NCI-H146 treated with DMSO at 0.1 percent for 48 hours (cell line): Measurements from ENCODE around the gene STK33.

Experiments
- DNase-seq: peaks from one replicate; lab custom pipeline; 2025; ENCODE audit not compliant: unreplicated experiment; lab: John Stamatoyannopoulos, UW

The STK33 gene

GRCh38 chr11:8442301-8442700, 151.7 kb downstream of the STK33 start:
- peak; percentile 36 for DNase-seq

- no peak for DNase-seq
Measured at GRCh38 chr11:8440649-8441048, 153.4 kb downstream of the STK33 start.

DNA sequence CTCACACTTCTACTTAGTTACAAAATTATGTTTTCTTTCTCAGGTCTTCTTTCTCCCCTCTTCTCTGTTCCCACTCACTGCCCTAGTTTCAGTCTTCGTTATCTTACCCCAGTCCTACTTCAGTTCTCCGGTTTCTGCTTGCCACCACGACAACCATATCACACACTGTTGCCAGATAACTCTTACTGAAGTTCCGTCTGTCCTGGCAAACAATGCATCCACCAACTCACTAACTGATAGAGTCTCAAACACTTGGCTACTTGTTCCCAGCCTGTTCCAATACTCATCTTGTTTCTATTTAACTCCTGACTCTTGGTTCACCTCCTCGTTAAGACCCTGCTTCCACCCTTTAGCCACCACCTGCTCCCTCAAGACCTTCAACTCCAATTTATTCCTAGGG, 164.5 kb downstream of the STK33 start:
- no peak for DNase-seq

GRCh38 chr11:8426076-8426475, 168.0 kb downstream of the STK33 start:
- no peak for DNase-seq

GRCh38 chr11:8415195-8415594, 178.8 kb downstream of the STK33 start:
- no peak for DNase-seq

- DNase-seq: no peak
Measured at GRCh38 chr11:8408151-8408941, 185.7 kb downstream of the STK33 start.

DNA sequence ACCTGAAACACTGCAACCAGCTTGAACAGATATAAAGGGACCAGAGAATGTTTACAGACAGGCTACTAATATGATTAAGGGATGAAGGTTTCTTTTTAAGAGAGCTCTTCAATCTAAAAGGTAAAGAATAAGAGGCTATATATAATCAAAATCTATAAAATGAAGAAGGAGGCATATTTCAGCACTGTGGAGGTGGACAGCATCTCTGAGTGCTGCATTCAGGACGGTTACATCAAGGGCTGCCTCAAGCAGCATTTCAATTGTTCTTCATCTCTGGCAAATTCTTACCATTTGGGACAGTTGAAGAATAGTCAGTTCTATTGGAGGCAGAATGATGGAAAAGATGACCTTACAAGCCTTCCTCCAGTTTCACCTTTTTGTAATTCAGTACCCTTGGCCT, 190.7 kb downstream of the STK33 start:
- DNase-seq: no peak

- no peak for DNase-seq
Measured at GRCh38 chr11:8392886-8393285, 201.1 kb downstream of the STK33 start.

DNA sequence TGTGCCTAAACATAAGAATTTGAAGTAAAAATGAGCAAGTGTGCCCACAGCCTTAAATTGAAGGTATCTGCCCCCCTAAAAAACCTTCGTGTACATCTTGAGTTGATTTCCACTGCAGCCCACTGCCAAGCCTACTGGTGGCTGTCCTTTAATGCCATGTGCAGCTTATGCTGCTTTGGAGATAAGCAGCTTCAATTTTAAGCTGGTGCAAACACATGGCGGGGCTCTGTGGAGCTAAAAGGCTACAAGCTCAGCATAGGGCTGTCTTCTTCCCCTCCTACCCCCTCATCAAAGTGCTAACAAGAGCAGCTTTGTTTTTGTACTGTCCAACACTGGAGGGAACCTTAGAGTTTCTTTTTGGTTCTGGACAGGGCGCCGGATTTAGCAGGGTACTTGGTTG, 201.9 kb downstream of the STK33 start:
- no peak for DNase-seq

DNA sequence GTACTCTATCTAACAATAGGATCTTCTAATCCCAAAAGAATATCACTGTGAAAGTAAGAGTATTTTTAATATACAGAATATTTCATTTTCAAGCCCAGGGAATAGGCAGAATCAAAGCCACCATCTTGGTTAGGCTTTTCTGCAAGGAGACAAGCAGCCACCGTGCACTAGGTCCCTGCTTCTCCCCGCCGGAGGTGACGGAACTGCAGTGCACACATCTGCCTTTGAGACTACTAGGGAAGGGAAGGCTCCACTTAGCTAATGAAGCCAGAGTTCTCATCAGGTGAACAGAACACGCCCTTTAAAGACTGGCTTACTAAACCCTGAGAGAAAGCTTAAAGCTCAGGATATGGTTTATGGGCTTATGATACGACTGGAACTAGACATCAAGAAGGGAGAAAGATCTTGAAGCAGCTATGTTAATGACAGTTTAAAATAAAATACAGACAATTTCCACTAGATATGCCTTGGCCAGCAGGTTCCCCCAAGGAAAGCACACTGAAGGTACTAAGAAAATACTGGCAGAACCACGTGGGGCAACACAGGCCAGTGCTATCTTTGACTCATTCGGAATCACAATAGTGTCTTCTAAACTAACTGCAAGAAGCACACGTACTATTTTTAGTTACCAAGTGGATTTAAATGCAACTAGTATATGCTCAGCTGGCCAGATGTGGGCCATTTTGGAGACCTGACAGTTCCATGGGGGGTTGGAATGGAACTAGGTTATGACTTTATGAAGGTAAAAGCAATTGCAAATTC, 203.0 kb downstream of the STK33 start:
- DNase-seq: no peak

- no peak for DNase-seq
Measured at GRCh38 chr11:8389029-8389996, 204.7 kb downstream of the STK33 start.

DNA sequence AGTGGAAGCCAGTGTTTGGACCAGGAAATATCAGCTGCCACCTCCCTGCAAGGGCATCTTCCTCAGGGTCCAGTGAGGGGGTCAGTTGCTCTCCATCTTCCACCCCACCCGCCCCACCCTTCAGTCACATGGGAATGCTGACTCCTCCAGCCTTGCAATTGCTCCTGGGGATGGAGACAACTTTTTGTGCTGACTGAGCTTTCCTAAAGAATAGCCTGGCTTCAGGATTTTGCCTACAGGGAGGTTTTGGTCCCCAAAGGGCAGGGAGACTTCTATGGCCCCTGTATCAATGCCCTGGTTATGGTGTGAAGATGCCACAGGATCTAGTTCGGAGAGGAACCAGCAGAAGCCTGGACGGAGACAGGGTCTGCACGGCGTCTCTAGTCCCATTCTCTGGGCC, 206.3 kb downstream of the STK33 start:
- DNase-seq: no peak

DNA sequence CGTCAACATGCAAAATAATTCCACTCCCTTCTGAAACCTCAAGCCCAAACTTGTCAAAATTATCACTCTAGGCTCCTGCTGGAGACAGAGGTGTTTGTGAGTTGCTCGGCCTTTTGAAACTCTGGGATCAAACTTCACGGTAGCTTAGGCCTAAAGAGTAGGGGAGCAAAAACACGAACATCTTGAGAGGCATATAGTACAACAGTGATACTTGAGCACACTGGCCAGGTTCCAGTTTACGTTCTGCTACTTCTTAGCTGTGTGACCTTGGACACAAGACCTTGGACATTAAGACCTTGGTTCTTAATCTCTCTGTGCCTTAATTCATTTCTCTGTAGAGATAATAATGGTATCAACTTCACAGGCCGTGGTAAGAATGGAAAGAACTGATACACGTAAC, 206.9 kb downstream of the STK33 start:
- DNase-seq: no peak

DNA sequence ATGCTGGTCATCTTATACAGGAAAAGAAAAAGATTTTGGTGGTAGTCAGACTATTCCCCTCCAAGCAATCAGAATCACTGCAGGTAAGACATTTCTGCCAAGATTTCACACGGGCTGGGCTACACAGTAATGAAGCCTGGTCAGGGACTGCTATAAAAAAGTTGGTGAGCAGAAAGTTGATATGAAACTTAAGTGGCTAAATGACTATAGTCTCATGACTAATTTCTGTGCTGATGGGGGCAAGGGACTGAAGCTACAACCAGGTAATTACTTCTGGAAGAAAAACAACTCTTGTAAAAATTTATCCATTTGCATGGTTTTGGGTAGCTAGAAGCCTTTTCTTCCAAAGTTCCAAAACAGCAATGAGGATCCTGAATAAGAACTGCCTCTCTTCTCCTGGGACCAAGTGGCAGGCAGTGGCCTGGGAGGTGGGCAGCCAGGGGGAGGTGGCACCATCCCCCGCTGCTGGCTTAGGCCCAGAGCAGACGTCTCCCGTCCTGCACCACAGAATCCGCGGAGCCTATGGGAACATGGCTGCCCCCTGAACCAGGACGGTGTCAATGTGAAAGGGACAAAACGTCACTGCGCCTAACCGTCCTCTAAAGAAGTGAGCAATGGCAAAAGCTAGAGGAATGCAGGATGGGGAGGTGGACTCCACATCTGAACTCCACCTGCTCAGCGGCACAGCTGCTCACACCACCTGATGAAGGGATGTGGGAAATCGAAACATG, 207.7 kb downstream of the STK33 start:
- DNase-seq: no peak

- no peak for DNase-seq
Measured at GRCh38 chr11:8384199-8384821, 209.7 kb downstream of the STK33 start.

GRCh38 chr11:8383627-8384026, 210.4 kb downstream of the STK33 start:
- no peak for DNase-seq

DNA sequence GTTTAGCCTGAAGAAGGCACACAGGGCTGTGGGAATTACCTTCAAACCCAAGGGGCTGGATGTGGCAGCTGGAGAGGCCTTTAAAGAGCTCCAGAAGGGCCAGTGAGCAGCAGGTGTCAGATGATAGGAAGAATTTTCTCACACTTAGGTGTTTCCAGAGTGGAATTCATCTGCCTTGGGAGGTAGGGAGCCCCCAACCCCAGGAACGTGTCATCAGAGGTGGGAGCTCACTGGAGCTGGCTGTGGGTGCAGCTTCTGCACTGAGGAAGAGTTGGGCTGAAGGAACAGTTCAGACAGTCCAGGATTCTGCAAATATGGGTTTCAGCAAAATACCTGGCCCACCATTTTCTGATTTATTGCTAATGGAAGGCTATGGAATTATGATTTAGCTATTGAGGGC, 210.8 kb downstream of the STK33 start:
- DNase-seq: no peak

GRCh38 chr11:8382436-8383053, 211.5 kb downstream of the STK33 start:
- no peak for DNase-seq

GRCh38 chr11:8381871-8382396, 212.1 kb downstream of the STK33 start:
- DNase-seq: no peak

GRCh38 chr11:8381343-8381742, 212.7 kb downstream of the STK33 start:
- no peak for DNase-seq
